DMS79 treated with DMSO at 0.1 percent for 48 hours (cell line): ENCODE measurements around the gene CASP3.
"Not testable (repeated sequence)": the region's sequence is repeated elsewhere in the genome, so short reads cannot be mapped to it uniquely, and the experiment has no call there.

Source experiments
- DNase-seq: peaks from one replicate; lab custom pipeline; 2025; lab: John Stamatoyannopoulos, UW

The CASP3 gene

DNA sequence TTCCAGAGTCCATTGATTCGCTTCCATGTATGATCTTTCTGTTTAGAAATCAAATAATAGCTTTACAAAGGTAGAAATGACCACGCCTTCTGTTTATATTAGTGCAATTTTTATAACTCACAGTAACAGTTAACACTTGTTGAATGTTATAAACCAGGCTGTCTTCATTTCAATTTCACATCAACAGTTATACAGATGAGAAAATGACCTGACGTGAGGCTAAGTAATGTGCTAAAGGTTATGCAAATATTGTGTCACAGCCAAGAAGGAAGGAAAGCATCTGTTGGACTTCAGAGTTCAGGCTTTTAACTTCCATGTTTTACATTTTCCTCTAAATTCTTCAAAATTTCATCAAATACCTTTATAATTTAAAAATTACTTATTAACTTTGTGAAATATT, 13.9 kb downstream of the CASP3 start:
- DNase-seq, result no peak

DNA sequence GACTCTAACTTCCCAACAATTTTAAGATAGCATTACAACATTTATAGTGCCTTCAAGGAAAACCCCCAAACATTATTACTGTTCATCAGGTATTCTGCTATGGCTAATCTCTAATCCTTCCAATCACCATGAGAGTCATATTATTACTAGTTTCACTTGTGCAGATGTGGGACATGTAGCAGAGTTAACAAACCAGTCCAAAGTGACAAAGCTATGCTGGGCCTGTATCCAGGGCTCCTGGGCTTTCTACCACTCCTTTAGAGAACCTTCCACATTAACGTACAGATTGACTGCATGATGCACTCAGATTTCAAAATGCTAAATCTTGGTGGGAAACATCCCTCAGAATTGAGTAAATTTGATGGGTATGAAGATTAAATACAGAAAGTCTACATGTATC, 16.4 kb downstream of the CASP3 start:
- no peak for DNase-seq

DNA sequence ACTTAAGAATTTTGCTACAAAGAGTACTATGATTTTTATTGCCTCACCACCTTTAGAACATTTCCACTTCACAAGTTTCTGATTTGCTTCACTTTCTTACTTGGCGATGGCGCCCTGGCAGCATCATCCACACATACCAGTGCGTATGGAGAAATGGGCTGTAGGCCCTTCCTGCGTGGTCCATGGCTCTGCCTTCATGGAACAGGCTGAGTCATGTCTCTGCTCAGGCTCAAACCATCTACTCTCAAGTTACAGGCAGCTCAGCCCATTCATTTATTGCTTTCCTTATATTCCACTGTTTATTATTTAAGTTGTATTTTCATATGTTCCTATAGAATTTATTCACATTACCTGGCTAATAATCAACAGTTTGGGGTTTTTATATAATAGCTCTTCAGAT, 21.1 kb downstream of the CASP3 start:
- no peak for DNase-seq

DNA sequence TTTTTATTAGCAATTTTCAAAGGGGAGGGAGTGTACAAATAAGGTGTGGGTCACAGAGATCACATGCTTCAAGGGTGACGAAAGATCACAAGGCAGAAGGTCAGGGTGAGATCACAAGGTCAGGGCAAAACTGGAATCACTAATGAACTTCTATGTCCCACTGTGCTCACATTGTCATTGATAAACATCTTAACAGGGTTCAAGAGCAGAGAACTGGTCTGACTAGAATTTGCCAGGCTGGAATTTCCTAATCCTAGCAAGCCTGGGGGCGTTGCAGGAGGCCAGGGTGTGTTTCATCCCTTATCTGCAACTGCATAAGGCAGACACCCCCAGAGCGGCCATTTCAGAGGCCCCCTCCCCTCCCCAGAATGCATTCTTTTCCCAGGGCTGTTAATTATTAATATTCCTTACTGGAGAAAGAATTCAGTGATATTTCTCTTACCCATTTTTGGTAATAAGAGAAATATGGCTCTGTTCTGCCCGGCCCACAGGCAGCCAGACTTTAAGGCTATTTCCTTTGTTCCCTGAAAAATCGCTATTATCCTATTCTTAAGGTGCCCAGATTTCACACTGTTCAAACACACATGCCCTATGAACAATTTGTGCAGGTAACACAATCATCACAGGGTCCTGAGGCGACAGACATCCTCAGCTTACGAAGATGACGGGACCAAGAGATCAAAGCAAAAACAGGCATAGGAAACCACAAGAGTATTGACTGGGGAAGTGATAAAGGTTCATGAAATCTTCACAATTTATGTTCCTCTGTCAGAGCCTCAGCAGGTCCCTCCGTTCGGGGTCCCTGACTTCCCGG, 23.3 kb downstream of the CASP3 start:
- not testable (repeated sequence) for DNase-seq

DNA sequence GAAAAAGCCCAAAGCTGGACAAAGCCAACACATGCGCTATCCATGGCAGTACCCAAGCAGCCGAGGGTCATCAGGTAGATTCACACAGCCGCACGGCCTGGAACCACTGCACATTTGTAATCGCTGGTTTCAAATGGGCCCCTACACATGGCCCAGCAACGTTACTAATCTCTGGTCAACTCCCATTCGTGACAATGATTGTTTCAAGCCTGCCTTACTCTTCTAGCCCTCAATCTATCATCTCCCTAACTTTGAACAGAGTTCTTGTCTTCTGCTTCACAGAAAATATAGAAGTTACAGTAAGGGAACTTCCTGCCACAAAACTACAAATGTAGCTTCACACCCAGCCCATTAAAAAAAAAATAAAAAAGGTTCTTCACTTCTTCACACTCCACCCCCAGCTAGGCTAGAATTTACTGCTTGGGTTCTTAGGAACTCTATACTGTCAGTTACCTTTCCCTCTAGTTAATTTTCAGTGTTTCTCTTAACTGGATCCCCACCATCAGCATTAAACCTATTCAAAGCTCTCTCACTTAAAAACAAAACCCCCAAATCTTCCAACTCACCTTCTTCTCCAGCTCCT, 24.2 kb downstream of the CASP3 start:
- no peak for DNase-seq

DNA sequence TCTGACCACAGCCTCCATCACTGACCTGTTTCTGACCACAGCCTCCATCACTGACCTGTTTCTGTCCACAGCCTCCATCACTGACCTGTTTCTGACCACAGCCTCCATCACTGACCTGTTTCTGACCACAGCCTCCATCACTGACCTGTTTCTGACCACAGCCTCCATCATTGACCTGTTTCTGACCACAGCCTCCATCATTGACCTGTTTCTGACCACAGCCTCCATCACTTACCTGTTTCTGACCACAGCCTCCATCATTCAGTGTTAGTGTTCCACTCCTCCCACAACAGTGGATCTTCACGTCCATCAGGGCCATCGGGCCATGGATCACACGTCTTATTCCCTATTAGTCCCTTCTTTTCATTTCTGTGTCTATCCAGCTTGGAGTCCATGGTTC, 24.7 kb downstream of the CASP3 start:
- DNase-seq, result not testable (repeated sequence)

DNA sequence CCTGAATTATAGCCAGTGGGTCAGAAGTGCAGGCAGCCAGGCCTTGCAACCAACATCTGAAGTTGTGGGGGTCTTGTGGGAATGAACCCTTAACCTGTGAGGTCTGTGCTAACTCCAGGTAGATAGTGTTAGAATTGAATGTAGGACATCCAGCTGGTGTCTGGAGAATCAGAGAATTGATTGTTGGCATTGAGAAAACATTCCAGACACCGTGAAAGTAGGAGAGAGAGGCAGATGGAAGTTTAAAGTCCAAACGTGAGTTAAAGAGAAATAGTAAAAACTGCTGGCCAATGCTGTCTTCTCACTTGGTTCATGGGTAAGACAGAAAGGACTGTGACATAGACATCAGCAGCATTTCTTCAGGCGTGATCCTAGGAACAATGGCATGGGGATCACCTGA, 27.7 kb downstream of the CASP3 start:
- no peak for DNase-seq

DNA sequence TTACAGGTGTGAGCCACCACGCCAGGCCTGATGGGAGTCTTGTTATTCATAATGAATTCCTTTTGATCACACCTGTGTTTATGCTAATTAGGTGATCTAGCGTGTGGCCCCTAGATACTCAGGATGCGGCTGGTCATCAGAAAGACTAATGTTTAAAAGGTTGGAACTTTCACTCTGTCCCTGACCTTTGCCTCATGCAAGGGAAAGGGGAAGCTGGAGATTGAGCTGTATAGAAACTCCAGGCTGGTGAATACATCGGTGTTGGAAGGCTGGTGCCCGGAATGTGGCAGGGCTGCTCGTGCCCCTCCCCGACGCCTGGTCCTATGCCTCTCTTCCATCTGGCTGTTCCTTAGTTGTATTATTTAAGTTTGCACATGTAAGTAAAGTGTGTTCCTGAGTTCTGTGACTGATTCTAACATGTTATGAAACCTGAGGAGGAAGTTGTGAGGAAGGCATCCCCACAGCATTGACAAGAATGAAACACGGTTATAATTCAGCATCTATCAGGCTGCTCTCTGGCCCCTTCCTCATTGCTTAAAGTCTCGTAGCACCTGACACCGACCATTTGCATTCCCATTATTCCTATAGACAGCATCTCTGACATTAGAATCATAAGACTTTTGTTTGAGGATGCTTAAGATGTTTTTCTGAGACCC, 28.9 kb downstream of the CASP3 start:
- no peak for DNase-seq

DNA sequence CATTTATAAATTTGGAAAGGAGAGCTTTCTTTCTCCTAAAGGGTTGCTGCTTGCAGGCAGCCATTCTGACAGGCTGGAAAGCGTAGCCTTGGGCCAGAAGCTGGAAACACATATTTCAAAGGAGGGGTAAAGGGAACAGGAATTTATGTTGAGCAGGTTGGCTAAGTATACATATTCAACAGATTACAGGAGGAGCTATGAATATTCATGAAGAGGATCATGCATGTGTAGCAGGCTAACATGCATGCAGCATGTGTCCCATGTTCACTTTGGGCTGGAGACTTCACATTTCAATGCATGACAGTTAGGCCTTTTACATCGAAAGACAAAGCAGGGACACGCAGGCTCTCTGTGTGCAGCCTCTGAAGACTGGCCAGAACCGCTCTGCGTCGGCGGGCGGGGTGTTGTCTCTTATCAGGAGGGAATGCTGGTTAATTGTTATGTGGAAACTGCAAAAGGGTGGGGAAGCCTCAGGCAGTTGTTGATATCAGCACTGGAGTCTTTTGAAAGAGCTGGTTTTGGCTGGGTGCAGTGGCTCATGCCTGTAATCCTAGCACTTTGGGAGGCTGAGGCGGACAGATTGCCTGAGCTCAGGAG, 31.5 kb downstream of the CASP3 start:
- DNase-seq, result no peak

DNA sequence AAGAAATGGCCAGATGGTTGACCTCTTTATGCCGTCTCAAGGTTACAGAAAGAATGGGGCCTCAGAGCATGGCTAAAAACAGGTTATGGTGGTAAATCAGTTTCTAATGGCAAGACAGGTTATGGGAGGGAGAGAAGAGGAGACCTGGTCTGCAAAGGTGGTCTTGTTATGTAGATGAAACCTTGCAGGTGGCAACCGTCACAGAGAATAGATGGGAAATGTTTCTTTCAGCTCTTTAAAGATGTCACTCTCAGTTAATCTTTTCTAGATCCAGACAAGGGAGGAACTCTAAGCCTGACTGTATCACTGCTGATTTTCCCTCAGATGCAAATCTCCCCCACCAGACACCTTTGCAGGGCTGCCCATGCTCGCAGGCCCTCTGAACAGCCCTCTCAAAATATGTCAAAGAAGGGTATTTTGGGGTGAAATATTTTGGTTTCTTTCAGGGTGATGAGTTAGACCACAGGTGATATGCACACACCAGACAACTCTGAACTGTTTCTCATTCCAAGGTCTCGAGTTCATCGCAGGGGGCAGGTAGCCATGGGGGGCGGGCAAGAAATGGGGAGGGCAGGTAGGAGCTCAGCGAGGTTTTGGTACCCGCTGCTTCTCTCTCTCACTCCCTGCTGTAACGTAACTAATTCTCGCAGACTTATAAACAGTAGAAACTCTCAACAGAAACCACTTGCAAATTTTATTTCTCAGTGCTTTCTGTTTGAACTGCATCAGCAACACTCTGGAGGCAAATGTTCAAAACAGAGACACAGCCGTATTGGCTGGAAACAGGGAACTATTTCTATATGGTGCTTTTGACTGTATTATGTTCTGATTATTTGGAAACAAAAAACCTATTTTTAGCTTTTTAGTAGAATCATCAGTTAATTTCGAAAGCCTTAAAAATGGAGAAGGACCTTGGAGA, 32.4 kb downstream of the CASP3 start:
- DNase-seq, result no peak

DNA sequence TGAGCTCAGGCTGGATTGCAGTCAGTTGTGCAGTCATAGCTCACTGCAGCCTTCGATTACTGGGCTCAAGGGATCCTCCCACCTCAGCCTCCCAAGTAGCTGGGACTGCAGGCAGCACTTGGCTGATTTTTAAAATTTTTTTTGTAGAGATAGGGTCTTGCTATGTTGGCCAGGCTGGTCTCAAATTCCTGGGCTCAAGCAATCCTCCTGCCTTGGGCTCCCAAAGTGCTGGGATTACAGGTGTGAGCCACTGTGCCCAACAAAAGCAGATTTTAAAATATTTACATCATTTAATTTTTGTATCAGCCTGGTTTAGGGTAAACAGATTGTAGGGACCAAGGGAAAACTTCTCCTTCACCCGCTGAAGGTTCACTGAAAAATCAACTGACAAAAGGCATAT, 33.1 kb downstream of the CASP3 start:
- DNase-seq, result not testable (repeated sequence)

DNA sequence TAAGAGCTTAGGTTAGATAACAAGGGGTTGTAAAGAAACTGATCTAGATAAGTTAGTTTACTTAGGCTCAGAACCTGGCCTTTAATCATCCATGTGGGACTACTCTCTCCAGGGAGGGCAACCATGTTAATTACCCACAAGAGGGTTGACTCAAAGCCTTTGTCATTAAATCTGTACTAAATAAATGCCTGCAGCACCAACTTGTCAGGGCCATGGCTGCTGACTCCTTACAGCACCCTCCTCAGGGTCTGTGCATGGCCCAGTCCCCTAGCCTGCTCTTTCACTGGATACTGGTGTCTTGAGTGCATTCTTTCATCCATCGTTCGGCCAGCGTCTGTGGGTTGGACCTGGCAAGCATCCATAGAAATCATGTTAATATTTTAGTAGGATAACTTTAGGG, 34.7 kb downstream of the CASP3 start:
- no peak for DNase-seq

DNA sequence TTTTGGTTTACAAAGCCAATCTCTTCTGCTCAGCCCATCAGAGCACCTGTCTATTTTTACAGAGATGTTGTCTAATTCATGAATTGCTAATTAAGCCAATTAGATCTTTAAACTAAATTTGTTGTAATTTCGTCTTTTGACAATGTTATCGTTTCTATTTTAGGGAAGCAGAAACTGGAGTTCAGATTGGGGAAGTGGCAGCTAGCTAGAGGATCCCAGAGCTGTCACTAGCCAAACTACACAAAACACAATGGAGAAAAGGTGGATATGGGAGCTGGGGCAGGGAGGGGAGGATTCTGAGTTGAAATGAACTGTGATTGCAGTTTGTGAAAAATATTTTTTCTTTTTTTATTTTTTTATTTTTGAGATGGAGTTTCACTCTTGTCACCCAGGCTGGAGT, 35.8 kb downstream of the CASP3 start:
- no peak for DNase-seq

DNA sequence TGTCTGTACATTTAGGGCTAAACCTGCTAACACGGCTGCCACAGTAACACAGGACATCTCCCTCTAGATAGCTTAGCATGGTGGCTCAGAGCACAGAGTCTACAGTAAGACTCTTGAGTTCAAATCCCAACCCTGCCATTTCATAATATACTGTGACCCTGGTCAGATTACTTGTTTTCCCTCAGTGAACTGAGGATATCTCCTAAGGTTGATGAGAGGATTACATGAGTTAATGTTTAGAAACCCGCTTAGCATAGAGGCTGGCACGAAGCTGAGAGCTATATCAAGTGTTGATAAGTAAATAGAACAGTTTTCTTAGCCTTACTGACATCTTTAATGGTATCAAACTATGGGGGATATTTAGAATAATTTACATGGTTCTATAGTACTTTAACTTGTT, 37.2 kb downstream of the CASP3 start:
- DNase-seq, result no peak

DNA sequence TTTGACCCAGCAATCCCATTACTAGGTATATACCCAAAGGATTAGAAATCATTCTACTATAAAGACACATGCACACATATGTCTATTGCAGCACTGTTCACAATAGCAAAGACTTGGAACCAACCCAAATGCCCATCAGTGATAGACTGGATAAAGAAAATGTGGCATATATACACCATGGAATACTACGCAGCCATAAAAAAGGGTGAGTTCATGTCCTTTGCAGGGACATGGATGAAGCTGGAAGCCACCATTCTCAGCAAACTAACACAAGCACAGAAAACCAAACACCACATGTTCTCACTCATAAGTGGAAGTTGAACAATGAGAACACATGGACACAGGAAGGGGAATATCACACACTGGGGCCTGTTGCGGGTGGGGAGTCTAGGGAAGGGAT, 41.8 kb downstream of the CASP3 start:
- DNase-seq, result not testable (repeated sequence)

DNA sequence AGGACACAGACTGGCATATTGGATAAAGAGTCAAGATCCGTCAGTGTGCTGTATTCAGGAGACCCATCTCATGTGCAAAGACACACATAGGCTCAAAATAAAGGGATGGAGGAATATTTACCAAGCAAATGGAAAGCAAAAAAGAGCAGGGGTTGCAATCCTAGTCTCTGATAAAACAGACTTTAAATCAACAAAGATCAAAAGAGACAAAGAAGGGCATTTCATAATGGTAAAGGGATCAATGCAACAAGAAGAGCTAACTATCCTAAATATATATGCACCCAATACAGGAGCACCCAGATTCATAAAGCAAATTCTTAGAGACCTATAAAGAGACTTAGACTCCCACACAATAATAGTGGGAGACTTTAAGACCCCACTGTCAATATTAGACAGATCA, 46.4 kb downstream of the CASP3 start:
- DNase-seq, result not testable (repeated sequence)

DNA sequence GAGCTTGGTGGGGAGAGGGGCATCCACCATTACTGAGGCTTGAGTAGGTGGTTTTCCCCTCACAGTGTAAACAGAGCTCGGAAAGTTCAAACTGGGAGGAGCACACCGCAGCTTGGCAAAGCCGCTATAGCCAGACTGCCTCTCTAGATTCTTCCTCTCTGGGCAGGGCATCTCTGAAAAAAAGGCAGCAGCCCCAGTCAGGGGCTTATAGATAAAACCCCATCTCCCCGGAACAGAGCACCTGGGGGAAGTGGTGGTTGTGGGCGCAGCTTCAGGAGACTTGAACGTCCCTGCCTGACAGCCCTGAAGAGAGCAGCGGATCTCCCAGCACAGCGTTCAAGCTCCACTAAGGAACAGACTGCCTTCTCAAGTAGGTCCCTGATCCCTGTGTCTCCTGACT, 48.3 kb downstream of the CASP3 start:
- not testable (repeated sequence) for DNase-seq

DNA sequence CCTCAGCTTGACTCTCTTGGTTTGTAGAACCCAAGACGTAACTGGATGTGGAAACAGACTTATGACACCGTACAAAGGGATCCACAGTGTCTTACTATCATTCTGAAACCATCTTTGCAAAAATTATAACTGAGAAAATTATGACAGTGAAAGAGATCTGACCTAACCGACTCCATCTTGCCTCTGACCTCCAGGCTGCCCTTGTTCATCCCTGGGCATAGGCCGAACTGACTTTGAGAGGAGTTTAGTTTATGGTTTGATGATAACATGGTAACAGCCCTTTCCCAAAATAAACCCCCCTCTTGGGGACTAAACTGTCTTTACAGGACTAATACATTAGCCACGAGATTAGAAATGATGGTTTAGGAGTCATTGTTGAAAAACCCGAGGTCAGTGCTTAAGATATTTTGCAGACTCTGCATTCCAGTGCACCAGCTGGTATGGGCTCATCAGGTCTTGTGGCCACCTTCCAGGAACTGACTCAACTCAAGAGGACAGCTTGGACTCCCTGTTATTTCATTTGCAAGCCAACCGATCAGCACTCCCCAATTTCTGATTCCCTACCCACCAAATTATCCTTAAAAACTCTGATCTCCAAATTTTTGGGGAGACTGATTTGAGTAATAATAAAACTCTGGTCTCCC, 49.6 kb downstream of the CASP3 start:
- DNase-seq, result no peak

DNA sequence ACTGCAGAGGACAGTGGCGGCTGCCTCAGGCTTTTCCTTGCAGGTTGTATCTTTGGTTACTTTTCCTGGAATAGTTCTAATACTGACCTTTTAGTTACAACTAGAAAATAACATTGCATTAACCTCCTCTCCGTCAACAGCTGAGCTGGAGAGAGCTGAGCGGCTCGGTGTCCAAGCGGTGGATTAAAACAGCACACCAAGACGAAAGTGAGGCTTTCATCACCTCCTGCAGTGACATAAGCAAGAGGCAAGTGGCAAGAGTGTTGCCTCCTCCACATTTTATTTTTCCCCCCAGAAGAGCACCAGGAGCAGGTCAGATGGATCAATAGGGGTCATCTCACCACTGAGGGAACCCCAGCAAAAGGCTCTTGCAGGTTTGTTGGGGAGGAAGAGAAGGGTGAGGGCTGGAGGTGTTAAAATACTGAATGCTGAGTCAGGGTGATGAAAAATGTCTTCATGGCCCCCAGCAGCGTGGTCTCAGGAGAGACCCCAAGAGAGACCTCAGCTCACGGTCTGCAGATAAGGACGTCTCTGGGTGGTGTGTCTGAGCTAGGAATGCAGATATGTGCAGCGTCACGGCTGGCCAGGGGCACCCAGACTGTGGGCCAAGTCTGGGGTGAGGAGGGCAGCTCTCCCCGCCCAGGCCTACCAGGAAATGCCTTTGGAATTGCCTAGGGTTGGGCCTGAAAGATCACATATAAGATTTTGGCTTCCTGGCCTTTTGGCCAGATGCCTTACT, 50.3 kb downstream of the CASP3 start:
- DNase-seq, result no peak

DNA sequence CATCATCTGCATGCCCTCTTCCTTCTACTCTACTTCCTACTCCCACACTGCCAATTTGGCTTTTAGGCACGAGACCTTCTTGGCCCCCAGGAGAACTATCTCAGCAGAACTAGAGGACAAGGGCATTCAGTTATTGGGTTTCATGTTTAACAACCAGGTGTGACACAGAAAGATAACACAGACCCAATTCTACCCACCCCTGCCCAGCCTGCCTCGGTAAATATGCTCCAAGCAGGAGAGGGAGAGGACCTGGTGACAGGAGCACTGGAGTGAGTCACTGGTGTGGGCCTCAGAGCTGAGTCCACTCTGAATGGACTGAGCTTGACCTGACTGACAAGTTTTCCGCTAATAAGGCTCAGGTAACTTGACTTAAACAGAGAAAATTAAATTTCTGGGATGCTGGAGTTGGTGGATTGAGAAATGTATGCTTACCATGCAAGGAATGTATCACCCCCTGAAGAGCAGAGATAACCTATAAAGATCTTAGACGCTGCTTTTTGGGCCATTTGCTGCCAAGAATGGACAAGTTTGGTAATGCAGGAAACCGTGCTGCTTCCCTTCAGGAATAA, 52.5 kb downstream of the CASP3 start:
- no peak for DNase-seq
